ENCODE data around the gene GSK3A. TPM values are rescaled to one million over a fixed set of nuclear protein-coding genes. Genes with fewer than 3 reads are reported as not detected.

The GSK3A gene
- total and polyA plus RNA-seq, 2 of the 4 experiments (the other 2 are of a cell fraction), result 8.1 to 43.3 TPM

DNA sequence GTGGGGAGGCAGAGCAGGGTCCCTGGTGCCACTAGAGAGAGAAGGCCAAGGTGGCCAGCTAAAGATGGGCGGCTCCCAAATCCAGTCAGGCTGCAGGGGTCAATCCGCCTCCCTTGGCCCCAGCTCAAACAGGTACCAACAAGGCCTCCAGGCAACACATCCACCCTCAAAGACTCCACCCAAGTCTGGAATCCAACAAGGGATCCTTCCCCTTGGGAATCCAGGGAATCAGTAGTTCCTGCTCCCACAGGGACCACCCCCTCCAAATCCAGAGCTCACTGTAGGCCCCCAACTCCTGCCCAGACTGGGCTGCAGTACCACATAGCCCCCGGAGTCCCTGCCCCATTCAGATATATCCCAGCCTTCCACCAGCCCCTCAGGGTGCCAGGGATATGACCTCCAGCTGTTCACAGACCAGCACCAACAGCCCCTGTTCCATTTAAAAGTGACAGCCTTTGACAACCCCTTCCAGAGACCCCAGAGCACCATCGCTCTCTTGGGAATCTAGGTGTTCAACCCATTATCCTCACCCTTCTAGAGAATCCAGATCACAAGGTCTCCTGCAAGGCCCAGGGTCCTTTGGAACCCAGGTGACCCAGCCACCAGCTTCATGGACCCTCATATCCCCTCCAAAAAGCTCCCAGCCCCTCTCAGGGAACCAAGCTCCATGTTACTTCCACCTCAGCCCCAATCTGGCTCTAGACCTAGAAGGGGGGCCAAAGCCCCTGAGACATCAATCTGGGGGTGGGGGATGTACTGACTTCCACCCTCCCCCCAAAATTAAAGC is 9.4 kb upstream of the GSK3A start:
- H3K4me1 ChIP-seq (ENCODE audit: control insufficient read depth, insufficient read depth, low read length), result peaks cover 19% of the 10 kb centered on the region
- H3K4me3 ChIP-seq (ENCODE audit: insufficient read depth, low read depth, low read length), result no peak overlapping the region; the same call in 1 of the 2 replicates
- H4K8ac ChIP-seq (ENCODE audit: low read depth in 2 of 2, low read length in 2 of 2), result peak overlapping the region in 1 of 2 experiments; percentile 38; a peak in 2 of 4 replicates
- H2AFZ ChIP-seq (replicated peaks; ENCODE audit: low read length, poor library complexity), result no peak overlapping the region
- ChIA-PET CTCF (no interaction called here), POLR2A (ENCODE audit: unreplicated experiment) (interaction anchor here (0.8 to 1.7 kb wide), 2 partner anchors 9 to 180 kb away, joined by 4 to 5 read pairs; no protein-coding TSS in a partner anchor)
- peak overlapping the region; percentile 87 for H3K27ac ChIP-seq (ENCODE audit: insufficient read depth, low read length)
- no peaks in the 10 kb centered on the region for H3K9me3 ChIP-seq (ENCODE audit: control insufficient read depth, insufficient read depth, low read length)
- no peak overlapping the region; the same call in 1 of the 2 replicates for H2BK20ac ChIP-seq (ENCODE audit: low read depth, low read length)
- H2BK15ac ChIP-seq (ENCODE audit: low read depth, low read length), result peak overlapping the region; percentile 45; the same call in 1 of the 3 replicates
- WGBS, 2 experiments (ENCODE audit: extremely low coverage in 2 of 2, insufficient read length in 1 of 2), result 41% methylated on average over 3 of the region's 4 CpGs; no CpG with 5 or more reads in 1 of the 2 experiments
- peaks cover 13% of the 10 kb centered on the region for H3K36me3 ChIP-seq (ENCODE audit: control insufficient read depth, insufficient read depth, low read length)
- DNase-seq (no peak), ATAC-seq (ENCODE audit: low read depth) (no peak)
- dilution Hi-C loops (cut with HindIII; ENCODE audit: low sequenced_read_pairs, unreplicated experiment) (no loop called here), intact Hi-C loops (cut with micrococcal nuclease) (no loop called here), in situ Hi-C loops (cut with MboI; ENCODE audit: low sequenced_read_pairs) (no loop called here)
- peak overlapping the region; percentile 18 for H2BK5ac ChIP-seq (ENCODE audit: low read depth, low read length, poor library complexity, severe bottlenecking)
- H3K9ac ChIP-seq (ENCODE audit: low read depth, low read length), result peak overlapping the region; percentile 39
- H2AK5ac ChIP-seq (ENCODE audit: low read depth, low read length), result peak overlapping the region; percentile 90; the same call in 1 of the 2 replicates
- TF ChIP-seq, protein P1, sequence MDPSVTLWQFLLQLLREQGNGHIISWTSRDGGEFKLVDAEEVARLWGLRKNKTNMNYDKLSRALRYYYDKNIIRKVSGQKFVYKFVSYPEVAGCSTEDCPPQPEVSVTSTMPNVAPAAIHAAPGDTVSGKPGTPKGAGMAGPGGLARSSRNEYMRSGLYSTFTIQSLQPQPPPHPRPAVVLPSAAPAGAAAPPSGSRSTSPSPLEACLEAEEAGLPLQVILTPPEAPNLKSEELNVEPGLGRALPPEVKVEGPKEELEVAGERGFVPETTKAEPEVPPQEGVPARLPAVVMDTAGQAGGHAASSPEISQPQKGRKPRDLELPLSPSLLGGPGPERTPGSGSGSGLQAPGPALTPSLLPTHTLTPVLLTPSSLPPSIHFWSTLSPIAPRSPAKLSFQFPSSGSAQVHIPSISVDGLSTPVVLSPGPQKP (IDR thresholded peaks at IDR 0.05; ENCODE audit: borderline replicate concordance, low read depth, low read length), result no peak
- TF ChIP-seq CEBPB (IDR thresholded peaks at IDR 0.05; ENCODE audit: low read depth, low read length), result no peak
- no peak for TF ChIP-seq MAFK (IDR thresholded peaks at IDR 0.05; ENCODE audit: low read depth, low read length)
- no peak for TF ChIP-seq SMC3 (IDR thresholded peaks at IDR 0.05; ENCODE audit: low read depth, low read length)
- H4K5ac ChIP-seq (ENCODE audit: low read depth, low read length), result no peak overlapping the region
- no peak overlapping the region for H3K18ac ChIP-seq (ENCODE audit: low read depth, low read length)
- peak overlapping the region; percentile 61; the same call in 1 of the 2 replicates for H2BK120ac ChIP-seq (ENCODE audit: low read depth, low read length)
- H3K4ac ChIP-seq (ENCODE audit: low read depth, low read length), result peak overlapping the region; percentile 54
- H4K20me1 ChIP-seq (ENCODE audit: insufficient read depth, low read length), result peaks cover 45% of the 10 kb centered on the region
- BruUV-seq (replicated peaks), result no TSS peak
- peak overlapping the region; percentile 68 for H3K14ac ChIP-seq (replicated peaks; ENCODE audit: low read depth, low read length)
- no peaks in the 10 kb centered on the region for H3K27me3 ChIP-seq (ENCODE audit: control insufficient read depth, insufficient read depth, low read length)
- H3K4me2 ChIP-seq (ENCODE audit: low read depth, low read length), result peak overlapping the region; percentile 70
- H3K79me1 ChIP-seq (ENCODE audit: low read depth in 1 of 2, low read length in 2 of 2), result peaks cover 6 to 48% of the 10 kb centered on the region in 2 experiments; a peak in 3 of 4 replicates
- peak overlapping the region; percentile 23 for H4K91ac ChIP-seq (ENCODE audit: insufficient read depth, low read depth, low read length)
- H2AK9ac ChIP-seq (replicated peaks; ENCODE audit: low read depth, low read length, poor library complexity), result peak overlapping the region; percentile 93
- H3K56ac ChIP-seq (ENCODE audit: extremely low read depth, insufficient read depth, low read length), result peak overlapping the region; percentile 10; the same call in 1 of the 2 replicates
- H3K23ac ChIP-seq (ENCODE audit: low read depth, low read length), result peak overlapping the region; percentile 87; the same call in 1 of the 2 replicates
- peaks cover 7% of the 10 kb centered on the region; the same call in 1 of the 2 replicates for H3K9me1 ChIP-seq (ENCODE audit: insufficient read depth, low read length)

Data from IMR-90 (cell line).